ENCODE data around the gene SEMA3B.

The SEMA3B gene

GRCh38 chr3:50268703-50269451 lies at the start of gene SEMA3B:
Gene SEMA3B (plus strand): TSS chr3:50269147. CDS start chr3:50269241, 94 bp downstream.
- TF ChIP-seq CTCF (IDR thresholded peaks at IDR 0.05; ENCODE audit: borderline replicate concordance, control extremely low read depth, extremely low read depth, insufficient read depth, missing control alignments) = no peak
- DNase-seq (ENCODE audit: low spot score) = no peak
- in situ Hi-C loops (cut with MboI; ENCODE audit: low sequenced_read_pairs, unreplicated experiment) = no loop called here

GRCh38 chr3:50219285-50219684 lies 49.7 kb upstream of the SEMA3B start:
- in situ Hi-C loops (cut with MboI; ENCODE audit: low sequenced_read_pairs, unreplicated experiment) = no loop called here

GRCh38 chr3:50220109-50220508 lies 48.8 kb upstream of the SEMA3B start:
- in situ Hi-C loops (cut with MboI; ENCODE audit: low sequenced_read_pairs, unreplicated experiment) = no loop called here
- DNase-seq (ENCODE audit: low spot score) = no peak

More at GRCh38 chr3:50219285-50219684, 49.7 kb upstream of the SEMA3B start:
- no peak for TF ChIP-seq CTCF (IDR thresholded peaks at IDR 0.05; ENCODE audit: borderline replicate concordance, control extremely low read depth, extremely low read depth, insufficient read depth, missing control alignments)
- DNase-seq (ENCODE audit: low spot score) = no peak

GRCh38 chr3:50221051-50221410 lies 47.9 kb upstream of the SEMA3B start:
- TF ChIP-seq CTCF (IDR thresholded peaks at IDR 0.05; ENCODE audit: borderline replicate concordance, control extremely low read depth, extremely low read depth, insufficient read depth, missing control alignments) = no peak
- in situ Hi-C loops (cut with MboI; ENCODE audit: low sequenced_read_pairs, unreplicated experiment) = no loop called here

More at GRCh38 chr3:50220109-50220508, 48.8 kb upstream of the SEMA3B start:
- no peak for TF ChIP-seq CTCF (IDR thresholded peaks at IDR 0.05; ENCODE audit: borderline replicate concordance, control extremely low read depth, extremely low read depth, insufficient read depth, missing control alignments)

GRCh38 chr3:50221411-50222168 lies 47.4 kb upstream of the SEMA3B start:
- in situ Hi-C loops (cut with MboI; ENCODE audit: low sequenced_read_pairs, unreplicated experiment) = no loop called here
- no peak for TF ChIP-seq CTCF (IDR thresholded peaks at IDR 0.05; ENCODE audit: borderline replicate concordance, control extremely low read depth, extremely low read depth, insufficient read depth, missing control alignments)
- DNase-seq (ENCODE audit: low spot score) = no peak

More at GRCh38 chr3:50221051-50221410, 47.9 kb upstream of the SEMA3B start:
- no peak for DNase-seq (ENCODE audit: low spot score)

- no peak for TF ChIP-seq CTCF (IDR thresholded peaks at IDR 0.05; ENCODE audit: borderline replicate concordance, control extremely low read depth, extremely low read depth, insufficient read depth, missing control alignments)
- in situ Hi-C loops (cut with MboI; ENCODE audit: low sequenced_read_pairs, unreplicated experiment) = no loop called here
These were observed 46.8 kb upstream of the SEMA3B start for GRCh38 chr3:50222169-50222528.

More at GRCh38 chr3:50222169-50222528, 46.8 kb upstream of the SEMA3B start:
- no peak for DNase-seq (ENCODE audit: low spot score)
